Testis (tissue), 3 donors: ENCODE measurements around the gene KIF26B. TPM values are rescaled to one million over a fixed set of nuclear protein-coding genes. Genes with fewer than 3 reads are reported as not detected.

ENCODE experiments used
- DNase-seq: peaks from one replicate; pipeline ENCODE4 v3.0.0-alpha.2; 2019
- H3K27ac ChIP-seq, 2 donors: fragments of 200-600 bp; sonication (generic); one replicate each; pipeline ENCODE4 v1.5.1; 2019
- H3K27me3 ChIP-seq: fragments of 200-600 bp; sonication (generic); one replicate; pipeline ENCODE4 v1.5.1; 2019
- H3K36me3 ChIP-seq: fragments of 200-600 bp; sonication (generic); one replicate; pipeline ENCODE4 v1.5.1; 2017; ENCODE audit warnings: low read depth; ENCODE audit errors: missing control alignments
- H3K4me1 ChIP-seq: fragments of 200-600 bp; sonication (generic); one replicate; pipeline ENCODE4 v1.5.1; 2019
- H3K4me3 ChIP-seq, 2 donors: fragments of 200-600 bp; sonication (generic); one replicate each; pipeline ENCODE4 v1.5.1; 2017 to 2019
- H3K9me3 ChIP-seq: fragments of 200-600 bp; sonication (generic); one replicate; pipeline ENCODE4 v1.5.1; 2017
- POLR2A ChIP-seq: fragments of 450-650 bp; IDR thresholded peaks from one replicate; pipeline ENCODE4 v1.6.1; 2017; ENCODE audit warnings: antibody characterized with exemption, mild to moderate bottlenecking, moderate library complexity
- WGBS, 2 donors: methylation state at CpG; one replicate each; pipeline ENCODE4 v1.1.5; 2018; 5-methylcytosine and 5-hydroxymethylcytosine counted together
- intact Hi-C: fragments of 100-400 bp; cut with DNase I; formaldehyde crosslinking; loops from one replicate; pipeline ENCODE4 v1.15.1; 2023; ENCODE audit warnings: low total_unique reads
- polyA plus RNA-seq: library from polyadenylated mRNA; stranded (reverse); fragments of 350-450 nt; fragmentation: Illumina TruSeq; extraction: RNeasy Lipid Tissue Mini Kit (QIAGEN cat#74804); gene quantifications from one replicate; pipeline ENCODE4 v1.2.3, GENCODE V29; 2014; ENCODE audit warnings: low read depth, low replicate concordance; ENCODE audit not compliant: insufficient read depth
- total RNA-seq, 2 donors: library from RNA; depleted of rRNA; stranded (reverse); fragments of >200 nt; gene quantifications; one replicate each; pipeline ENCODE4 v1.2.3, GENCODE V29; 2016
- TF ChIP-seq, protein P1 (sequence below), 3 experiments: fragments of 450-650 bp in 2 of 3; fragments of 200-600 bp in 1 of 3; sonication (generic) in 1 of 3; IDR thresholded peaks; one replicate each; pipeline ENCODE4 v1.5.1; 2016 to 2019; ENCODE audit warnings: antibody characterized with exemption in 3 of 3, mild to moderate bottlenecking in 2 of 3, moderate library complexity in 1 of 3

KIF26B gene
- total and polyA plus RNA-seq, 3 donors from 2014 or later = 3.0 to 4.8 (median 3.1) TPM

DNA sequence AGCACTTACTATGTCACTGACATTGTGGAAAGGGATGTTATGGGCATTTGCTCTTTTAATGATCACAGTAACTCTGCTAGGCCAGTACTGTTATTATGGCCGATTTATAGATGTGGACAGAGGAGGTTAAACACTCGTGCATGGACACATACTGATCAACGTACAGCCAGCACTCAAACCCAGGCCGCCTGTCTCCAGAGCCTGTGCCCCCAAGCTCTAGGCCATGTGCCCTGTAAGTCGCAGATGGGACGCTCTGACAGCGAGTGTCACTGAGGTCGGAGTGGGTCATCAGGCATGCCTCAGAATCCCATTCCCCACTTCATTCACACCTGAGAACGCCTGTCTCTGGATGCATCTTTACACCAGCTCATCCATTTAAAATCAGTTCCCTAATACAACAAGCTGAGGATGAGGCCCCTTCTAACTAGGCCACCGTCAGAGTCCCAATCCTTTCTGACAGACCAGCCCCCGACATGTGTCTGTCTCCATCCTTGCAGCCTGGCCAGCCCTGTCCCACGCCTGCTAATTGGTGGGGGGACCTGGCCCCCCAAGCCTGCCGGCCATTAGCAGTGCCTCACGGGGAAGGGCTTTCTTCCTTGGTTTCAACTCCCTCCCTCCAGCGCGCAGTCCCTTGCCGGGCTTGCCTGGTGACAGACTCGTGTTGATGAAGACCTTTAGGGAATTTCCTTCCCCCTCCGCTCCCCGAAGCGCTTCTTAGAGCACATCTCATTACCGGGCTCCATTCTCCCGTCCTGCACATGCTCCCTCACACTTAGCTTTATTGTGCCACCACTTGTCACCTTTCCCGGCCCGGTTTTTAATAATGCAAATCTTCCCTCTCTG lies 436.8 kb downstream of the KIF26B start:
- Histone ChIP-seq H3K36me3 (no peaks in the 10 kb centered on the region), H3K27ac (no peak overlapping the region), H3K4me1 (no peaks in the 10 kb centered on the region), H3K27me3 (no peaks in the 10 kb centered on the region), H3K9me3 (no peaks in the 10 kb centered on the region), H3K4me3 (no peak overlapping the region)
- intact Hi-C loops = no loop called here
- TF ChIP-seq POLR2A = no peak
- TF ChIP-seq, protein P1, sequence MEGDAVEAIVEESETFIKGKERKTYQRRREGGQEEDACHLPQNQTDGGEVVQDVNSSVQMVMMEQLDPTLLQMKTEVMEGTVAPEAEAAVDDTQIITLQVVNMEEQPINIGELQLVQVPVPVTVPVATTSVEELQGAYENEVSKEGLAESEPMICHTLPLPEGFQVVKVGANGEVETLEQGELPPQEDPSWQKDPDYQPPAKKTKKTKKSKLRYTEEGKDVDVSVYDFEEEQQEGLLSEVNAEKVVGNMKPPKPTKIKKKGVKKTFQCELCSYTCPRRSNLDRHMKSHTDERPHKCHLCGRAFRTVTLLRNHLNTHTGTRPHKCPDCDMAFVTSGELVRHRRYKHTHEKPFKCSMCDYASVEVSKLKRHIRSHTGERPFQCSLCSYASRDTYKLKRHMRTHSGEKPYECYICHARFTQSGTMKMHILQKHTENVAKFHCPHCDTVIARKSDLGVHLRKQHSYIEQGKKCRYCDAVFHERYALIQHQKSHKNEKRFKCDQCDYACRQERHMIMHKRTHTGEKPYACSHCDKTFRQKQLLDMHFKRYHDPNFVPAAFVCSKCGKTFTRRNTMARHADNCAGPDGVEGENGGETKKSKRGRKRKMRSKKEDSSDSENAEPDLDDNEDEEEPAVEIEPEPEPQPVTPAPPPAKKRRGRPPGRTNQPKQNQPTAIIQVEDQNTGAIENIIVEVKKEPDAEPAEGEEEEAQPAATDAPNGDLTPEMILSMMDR (IDR thresholded peaks at IDR 0.05) = no peak
- WGBS, 2 donors = 85 to 86% methylated on average over 25 of the region's 25 CpGs
- DNase-seq = no peak

DNA sequence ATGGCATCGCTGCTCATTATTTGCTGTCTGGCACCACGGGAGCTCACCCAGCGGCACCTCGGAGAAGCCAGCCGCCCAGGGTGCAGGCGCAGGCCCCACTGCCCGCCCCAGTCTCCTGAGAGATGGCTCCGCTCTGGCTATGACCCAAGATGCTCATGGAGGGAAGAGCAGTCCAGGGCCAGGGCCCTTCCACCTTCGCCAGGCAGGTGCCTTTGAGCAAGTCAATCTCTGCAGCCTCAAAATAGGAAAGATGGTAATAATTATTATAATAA lies 437.3 kb downstream of the KIF26B start:
- intact Hi-C loops = no loop called here
- no peaks in the 10 kb centered on the region for H3K36me3 ChIP-seq
- DNase-seq = no peak
- 81 to 87% methylated on average over 8 to 9 of the region's 9 CpGs for WGBS, 2 donors
- no peaks in the 10 kb centered on the region for H3K9me3 ChIP-seq
- H3K4me3 ChIP-seq = no peak overlapping the region
- no peaks in the 10 kb centered on the region for H3K4me1 ChIP-seq
- TF ChIP-seq POLR2A = no peak
- TF ChIP-seq, protein P1 (IDR thresholded peaks at IDR 0.05) = no peak
- no peak overlapping the region for H3K27ac ChIP-seq
- H3K27me3 ChIP-seq = no peaks in the 10 kb centered on the region

DNA sequence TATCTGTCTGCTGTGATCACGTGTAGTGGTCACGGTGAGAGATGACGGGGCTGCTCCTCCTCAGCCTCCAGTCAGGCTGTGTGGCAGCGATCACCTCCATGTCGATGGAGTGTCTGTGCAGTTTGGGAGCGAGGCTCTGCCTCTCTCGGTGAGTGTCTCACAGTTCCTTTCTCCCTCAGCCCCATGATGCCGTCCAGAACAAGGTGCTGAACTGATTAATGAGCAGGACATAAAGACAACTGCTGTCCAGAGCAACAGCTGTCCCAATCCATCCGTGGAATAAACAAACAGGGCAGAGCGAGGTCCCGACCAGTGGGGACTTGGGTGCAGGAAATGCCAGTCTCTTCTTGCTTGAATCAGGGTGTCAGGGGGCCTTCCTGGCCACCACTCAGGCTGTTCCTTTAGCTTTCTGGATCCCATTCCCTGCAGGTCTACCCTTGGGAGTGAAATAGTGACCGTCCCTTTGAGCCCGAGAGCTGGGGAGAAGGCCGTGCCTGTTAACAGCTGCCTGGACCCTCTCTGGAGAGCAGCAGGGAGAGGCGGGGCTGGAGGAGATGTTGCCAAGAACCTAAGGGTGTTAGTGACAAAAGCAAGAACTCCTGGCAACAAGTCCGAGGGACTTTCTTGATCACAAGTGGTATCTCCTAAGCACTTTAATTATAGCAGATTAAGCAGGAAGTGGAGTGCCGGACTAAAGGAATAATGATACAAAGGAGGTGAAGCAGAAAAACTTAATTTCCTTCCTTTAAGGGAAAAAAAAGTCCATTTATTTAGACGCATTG lies 443.9 kb downstream of the KIF26B start:
- H3K36me3 ChIP-seq = no peaks in the 10 kb centered on the region
- no peak for DNase-seq
- H3K4me3 ChIP-seq = no peak overlapping the region
- TF ChIP-seq, protein P1 (IDR thresholded peaks at IDR 0.05) = no peak
- no peak for TF ChIP-seq POLR2A
- H3K27me3 ChIP-seq = no peaks in the 10 kb centered on the region
- no peak overlapping the region for H3K27ac ChIP-seq
- H3K4me1 ChIP-seq = peaks cover 4% of the 10 kb centered on the region
- intact Hi-C loops = no loop called here
- 70% methylated on average over 15 to 18 of the region's 18 CpGs for WGBS, 2 donors
- H3K9me3 ChIP-seq = no peaks in the 10 kb centered on the region

DNA sequence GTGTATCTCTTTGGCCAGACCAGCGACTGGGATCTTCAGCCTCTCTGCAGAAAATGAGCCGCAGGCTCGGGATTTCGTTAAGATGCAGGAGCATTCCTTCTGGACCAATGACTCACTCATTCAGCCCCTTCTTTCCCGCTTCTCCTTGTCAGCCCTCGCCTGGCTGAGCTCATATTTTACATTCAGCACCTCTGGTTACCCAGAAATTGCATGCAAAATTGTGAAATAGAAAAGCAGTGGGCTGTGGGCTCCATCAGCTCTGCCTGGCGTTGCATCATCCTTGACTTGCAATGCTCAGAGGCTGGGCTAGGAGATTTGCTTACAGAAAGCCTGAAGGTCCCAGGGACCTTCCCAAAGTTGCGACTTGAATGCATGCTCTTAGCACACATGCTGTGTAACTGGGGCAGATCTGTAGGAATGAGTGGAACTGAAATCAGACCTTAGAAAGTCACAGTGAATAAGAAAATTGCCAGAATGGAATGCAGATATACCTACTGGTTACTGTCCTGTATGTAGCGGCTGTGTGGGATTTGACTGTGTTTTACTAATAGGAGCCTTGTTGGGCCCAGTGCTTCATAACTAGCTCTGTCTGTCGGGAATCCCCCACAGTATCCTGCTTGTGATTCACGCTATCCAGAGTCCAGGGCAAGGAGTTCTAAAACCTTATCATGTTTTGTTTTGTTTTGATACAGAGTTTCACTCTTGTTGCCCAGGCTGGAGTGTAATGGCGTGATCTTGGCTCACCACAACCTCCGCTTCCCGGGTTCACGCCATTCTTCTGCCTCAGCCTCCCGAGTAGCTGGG lies 444.8 kb downstream of the KIF26B start:
- Histone ChIP-seq H3K4me1 (peaks cover 4% of the 10 kb centered on the region), H3K27ac (no peak overlapping the region), H3K36me3 (no peaks in the 10 kb centered on the region), H3K4me3 (no peak overlapping the region), H3K9me3 (no peaks in the 10 kb centered on the region), H3K27me3 (no peaks in the 10 kb centered on the region)
- peak; percentile 53 for DNase-seq
- 64 to 69% methylated on average over 16 of the region's 16 CpGs for WGBS, 2 donors
- intact Hi-C loops = no loop called here
- no peak for TF ChIP-seq POLR2A
- TF ChIP-seq, protein P1 (IDR thresholded peaks at IDR 0.05) = no peak
